ENCODE measurements around the gene NPY4R. TPM values are rescaled to one million over a fixed set of nuclear protein-coding genes. Genes with fewer than 3 reads are reported as not detected.

The NPY4R gene
- total RNA-seq, 1 experiment from 2014 or later = not detected

Other genes with a start within 250 kb of the NPY4R start
- gene ANTXRL, start 179.0 kb downstream of the NPY4R start, total RNA-seq (2014; rRNA removed; shearing (Covaris generic)) = not detected in 2 replicates
- not detected in 2 replicates for gene ANXA8L1, start 90.2 kb downstream of the NPY4R start, total RNA-seq (2014; rRNA removed; shearing (Covaris generic))
- gene GPRIN2, start 90.7 kb upstream of the NPY4R start, total RNA-seq (2014; rRNA removed; shearing (Covaris generic)) = not detected in 2 replicates
- gene SYT15, start 113.2 kb upstream of the NPY4R start, total RNA-seq (2014; rRNA removed; shearing (Covaris generic)) = not detected in 2 replicates